B cell (primary cell): ENCODE results near the gene ZNF730.

ENCODE experiments used
- CTCF ChIP-seq: fragments of 200-600 bp; IDR thresholded peaks from one replicate; pipeline ENCODE4 v1.8.0; 2022; ENCODE audit warnings: antibody characterized with exemption, mild to moderate bottlenecking
- EZH2 ChIP-seq: IDR thresholded peaks from 2 replicates; pipeline ENCODE4 v1.6.1; 2012; ENCODE audit warnings: borderline replicate concordance, low read depth, mild to moderate bottlenecking, moderate library complexity, low read length; ENCODE audit not compliant: insufficient read depth, poor library complexity, severe bottlenecking

DNA sequence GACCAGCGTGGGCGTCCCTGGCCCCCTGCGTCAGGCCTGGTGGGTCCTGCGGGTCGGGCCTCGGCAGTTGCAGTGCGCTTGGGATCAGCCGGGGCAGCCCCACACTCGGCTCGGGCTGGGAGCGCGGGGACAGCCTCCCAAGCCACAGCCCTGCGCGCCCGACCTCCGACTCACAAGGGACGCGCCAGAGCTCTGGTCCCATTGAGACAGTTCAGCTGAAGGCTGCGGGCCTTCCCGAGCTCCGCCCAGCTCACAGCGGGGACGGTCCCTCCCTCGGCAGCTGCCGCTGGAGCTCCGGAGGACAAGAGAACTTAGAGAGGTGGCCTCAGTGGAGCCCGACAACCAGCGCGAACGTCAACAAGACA, 45.7 kb upstream of the ZNF730 start:
- TF ChIP-seq CTCF (no peak), EZH2 (no peak)
